K562 (cell line): ENCODE measurements around the gene TCAP. TPM values are rescaled to one million over a fixed set of nuclear protein-coding genes. Genes with fewer than 3 reads are reported as not detected.
A peak's percentile ranks its signal among the peaks of the same experiment; 100 is the strongest.

Experiments used
- ATF1 ChIP-seq, 2 experiments: fragments of 450-650 bp in 1 of 2; IDR thresholded peaks; 2 replicates each; pipeline ENCODE4 v1.6.1; 2016; ENCODE audit warnings: missing compliant biosample characterization in 1 of 2, missing genetic modification characterization in 1 of 2
- BDP1 ChIP-seq: IDR thresholded peaks from 3 replicates; pipeline ENCODE4 v1.6.1; 2011; ENCODE audit not compliant: insufficient read length, insufficient read depth
- HOXB6 ChIP-seq: fragments of 250-450 bp; sonication (Bioruptor Pico); IDR thresholded peaks from 2 replicates; pipeline ENCODE4 v1.5.1; 2022; ENCODE audit warnings: mild to moderate bottlenecking, borderline replicate concordance
- ILK ChIP-seq: fragments of 450-650 bp; IDR thresholded peaks from 2 replicates; pipeline ENCODE4 v1.6.1; 2016; ENCODE audit warnings: missing genetic modification characterization, low read depth, mild to moderate bottlenecking, missing compliant biosample characterization, moderate library complexity, borderline replicate concordance
- IRF2 ChIP-seq: sonication (generic); formaldehyde crosslinking; IDR thresholded peaks from 2 replicates; pipeline ENCODE4 v1.8.1; 2022; ENCODE audit warnings: mild to moderate bottlenecking, missing genetic modification reagents
- KLF1 ChIP-seq: fragments of 450-650 bp; IDR thresholded peaks from 2 replicates; pipeline ENCODE4 v1.6.1; 2016; ENCODE audit warnings: missing genetic modification characterization, missing compliant biosample characterization
- MLX ChIP-seq, 2 experiments: fragments of 450-650 bp in 1 of 2; sonication (generic) in 1 of 2; formaldehyde crosslinking; conservative IDR thresholded peaks; 2 replicates each; pipeline versions ENCODE4 v1.4.0 to v1.8.1; 2020 to 2022; ENCODE audit warnings: mild to moderate bottlenecking in 1 of 2, missing genetic modification reagents in 1 of 2
- NEUROD1 ChIP-seq: fragments of 150-350 bp; IDR thresholded peaks from 2 replicates; pipeline ENCODE4 v1.6.1; 2014; ENCODE audit warnings: borderline replicate concordance, low read length, low read depth; ENCODE audit not compliant: partially characterized antibody
- POLR2B ChIP-seq: fragments of 450-650 bp; IDR thresholded peaks from 2 replicates; pipeline ENCODE4 v1.6.1; 2018; ENCODE audit warnings: low read depth; ENCODE audit not compliant: partially characterized antibody
- RBM14 ChIP-seq: fragments of 200-400 bp; formaldehyde crosslinking; IDR thresholded peaks from 2 replicates; pipeline ENCODE4 v1.6.1; 2018; ENCODE audit warnings: low read depth, mild to moderate bottlenecking, low read length, moderate library complexity, borderline replicate concordance; ENCODE audit not compliant: insufficient read depth
- SMARCC2 ChIP-seq: fragments of 450-650 bp; IDR thresholded peaks from 2 replicates; pipeline ENCODE4 v1.6.1; 2017; ENCODE audit warnings: antibody characterized with exemption, moderate library complexity, mild to moderate bottlenecking, low read depth
- SREBF2 ChIP-seq: sonication (generic); formaldehyde crosslinking; IDR thresholded peaks from 2 replicates; pipeline ENCODE4 v1.4.0; 2020; ENCODE audit warnings: mild to moderate bottlenecking, missing genetic modification reagents
- TCF7L2 ChIP-seq: fragments of 150-350 bp; IDR thresholded peaks from 2 replicates; pipeline ENCODE4 v1.6.1; 2016; ENCODE audit warnings: low read depth, mild to moderate bottlenecking, low read length, moderate library complexity
- TFAP4 ChIP-seq: sonication (generic); formaldehyde crosslinking; IDR thresholded peaks from 2 replicates; pipeline ENCODE4 v1.8.0; 2022; ENCODE audit warnings: missing genetic modification reagents, mild to moderate bottlenecking, moderate library complexity, borderline replicate concordance
- ZBTB49 ChIP-seq: sonication (generic); formaldehyde crosslinking; IDR thresholded peaks from 2 replicates; pipeline ENCODE4 v1.8.0; 2022; ENCODE audit warnings: missing genetic modification reagents, mild to moderate bottlenecking, borderline replicate concordance
- ZNF165 ChIP-seq: fragments of 250-450 bp; sonication (Bioruptor Pico); IDR thresholded peaks from 2 replicates; pipeline ENCODE4 v1.4.0; 2020; ENCODE audit warnings: borderline replicate concordance
- ZNF232 ChIP-seq: sonication (generic); formaldehyde crosslinking; IDR thresholded peaks from 2 replicates; pipeline ENCODE4 v1.8.0; 2022; ENCODE audit warnings: mild to moderate bottlenecking, missing genetic modification reagents
- ZNF561 ChIP-seq: fragments of 450-650 bp; formaldehyde crosslinking; conservative IDR thresholded peaks from 2 replicates; pipeline ENCODE4 v1.4.0; 2020; ENCODE audit warnings: mild to moderate bottlenecking, moderate library complexity
- ZNF586 ChIP-seq: fragments of 450-650 bp; formaldehyde crosslinking; conservative IDR thresholded peaks from 2 replicates; pipeline ENCODE4 v1.4.0; 2020; ENCODE audit warnings: mild to moderate bottlenecking, moderate library complexity
- polyA plus RNA-seq, 8 experiments: library from polyadenylated mRNA; depleted of rRNA in 4 of 8; stranded (reverse) in 5 of 8; unstranded in 3 of 8; fragments of >200 nt; fragmentation: Nextera tagmentation in 2 of 8; fragmentation: Illumina TruSeq in 1 of 8; extraction: Ambion mirVana in 2 of 8; extraction: Trizol in 1 of 8; gene quantifications; 2 replicates each; pipeline versions ENCODE4 v1.2.1 to v1.2.3, GENCODE V29; 2011 to 2014; ENCODE audit warnings: inconsistent platforms in 1 of 8, missing spikeins in 1 of 8
- total RNA-seq, 7 experiments: library from RNA; depleted of rRNA in 6 of 7; stranded (reverse); fragments of >200 nt in 6 of 7; fragmentation: Illumina TruSeq in 2 of 7; extraction: Trizol in 2 of 7; gene quantifications; 2 replicates each; pipeline versions ENCODE4 v1.2.1 to v1.2.3, GENCODE V29; 2011 to 2021; ENCODE audit warnings: low replicate concordance in 1 of 7
- TF ChIP-seq, protein P1 (sequence below): fragments of 450-650 bp; formaldehyde crosslinking; IDR thresholded peaks from 2 replicates; pipeline ENCODE4 v1.4.0; 2022; ENCODE audit warnings: missing genetic modification characterization
- TF ChIP-seq, protein P2 (sequence below), 2 experiments: fragments of 200-800 bp in 1 of 2; sonication (Bioruptor generic) in 1 of 2; sonication (generic) in 1 of 2; formaldehyde crosslinking in 1 of 2; IDR thresholded peaks in 1 of 2; conservative IDR thresholded peaks in 1 of 2; 2 replicates each; pipeline versions ENCODE4 v1.5.0 to v1.6.1; 2016 to 2020; ENCODE audit warnings: missing compliant biosample characterization in 1 of 2, missing genetic modification characterization in 1 of 2, missing genetic modification reagents in 1 of 2

The TCAP gene
- total and polyA plus RNA-seq, 9 of the 15 experiments (the other 6 are each of a cell fraction or from before 2014, with no cell fraction given) = 0.33 to 1.4 (median 0.82) TPM; not detected in 2

- TF ChIP-seq ATF1 (CRISPR knock-in tag; IDR thresholded peaks at IDR 0.05) (no peak), ATF1 (tag; IDR thresholded peaks at IDR 0.05) (peak; percentile 84), ZBTB49 (CRISPR knock-in tag) (no peak), TCF7L2 (no peak), MLX (CRISPR knock-in tag; conservative IDR thresholded peaks at IDR 0.05) (no peak), SMARCC2 (peak; percentile 54; the same call in 1 of the 2 replicates), ZNF561 (CRISPR knock-in tag) (no peak), HOXB6 (CRISPR knock-in tag) (no peak), NEUROD1 (peak; percentile 47), ZNF165 (CRISPR knock-in tag) (no peak), ZNF232 (no peak), RBM14 (no peak), KLF1 (tag) (peak; percentile 64; the same call in 1 of the 2 replicates), ILK (tag) (no peak), ZNF586 (CRISPR knock-in tag) (no peak), IRF2 (CRISPR knock-in tag) (no peak), SREBF2 (CRISPR knock-in tag) (no peak), BDP1 (no peak), POLR2B (peak; percentile 39), TFAP4 (CRISPR knock-in tag) (peak; percentile 76; the same call in 1 of the 2 replicates)
- TF ChIP-seq, protein P1, sequence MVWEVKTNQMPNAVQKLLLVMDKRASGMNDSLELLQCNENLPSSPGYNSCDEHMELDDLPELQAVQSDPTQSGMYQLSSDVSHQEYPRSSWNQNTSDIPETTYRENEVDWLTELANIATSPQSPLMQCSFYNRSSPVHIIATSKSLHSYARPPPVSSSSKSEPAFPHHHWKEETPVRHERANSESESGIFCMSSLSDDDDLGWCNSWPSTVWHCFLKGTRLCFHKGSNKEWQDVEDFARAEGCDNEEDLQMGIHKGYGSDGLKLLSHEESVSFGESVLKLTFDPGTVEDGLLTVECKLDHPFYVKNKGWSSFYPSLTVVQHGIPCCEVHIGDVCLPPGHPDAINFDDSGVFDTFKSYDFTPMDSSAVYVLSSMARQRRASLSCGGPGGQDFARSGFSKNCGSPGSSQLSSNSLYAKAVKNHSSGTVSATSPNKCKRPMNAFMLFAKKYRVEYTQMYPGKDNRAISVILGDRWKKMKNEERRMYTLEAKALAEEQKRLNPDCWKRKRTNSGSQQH = no peak
- TF ChIP-seq, protein P2, sequence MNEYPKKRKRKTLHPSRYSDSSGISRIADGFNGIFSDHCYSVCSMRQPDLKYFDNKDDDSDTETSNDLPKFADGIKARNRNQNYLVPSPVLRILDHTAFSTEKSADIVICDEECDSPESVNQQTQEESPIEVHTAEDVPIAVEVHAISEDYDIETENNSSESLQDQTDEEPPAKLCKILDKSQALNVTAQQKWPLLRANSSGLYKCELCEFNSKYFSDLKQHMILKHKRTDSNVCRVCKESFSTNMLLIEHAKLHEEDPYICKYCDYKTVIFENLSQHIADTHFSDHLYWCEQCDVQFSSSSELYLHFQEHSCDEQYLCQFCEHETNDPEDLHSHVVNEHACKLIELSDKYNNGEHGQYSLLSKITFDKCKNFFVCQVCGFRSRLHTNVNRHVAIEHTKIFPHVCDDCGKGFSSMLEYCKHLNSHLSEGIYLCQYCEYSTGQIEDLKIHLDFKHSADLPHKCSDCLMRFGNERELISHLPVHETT (CRISPR knock-in tag; conservative IDR thresholded peaks at IDR 0.05 in 1 of 2, IDR thresholded peaks at IDR 0.05 in 1 of 2) = peak in 1 of 2 experiments; percentile 59; a peak in 2 of 4 replicates
Observed at GRCh38 chr17:39650121-39650579, 15.0 kb upstream of the TCAP start (continued).
